ENCODE results near the gene SMPD2.

The SMPD2 gene

DNA sequence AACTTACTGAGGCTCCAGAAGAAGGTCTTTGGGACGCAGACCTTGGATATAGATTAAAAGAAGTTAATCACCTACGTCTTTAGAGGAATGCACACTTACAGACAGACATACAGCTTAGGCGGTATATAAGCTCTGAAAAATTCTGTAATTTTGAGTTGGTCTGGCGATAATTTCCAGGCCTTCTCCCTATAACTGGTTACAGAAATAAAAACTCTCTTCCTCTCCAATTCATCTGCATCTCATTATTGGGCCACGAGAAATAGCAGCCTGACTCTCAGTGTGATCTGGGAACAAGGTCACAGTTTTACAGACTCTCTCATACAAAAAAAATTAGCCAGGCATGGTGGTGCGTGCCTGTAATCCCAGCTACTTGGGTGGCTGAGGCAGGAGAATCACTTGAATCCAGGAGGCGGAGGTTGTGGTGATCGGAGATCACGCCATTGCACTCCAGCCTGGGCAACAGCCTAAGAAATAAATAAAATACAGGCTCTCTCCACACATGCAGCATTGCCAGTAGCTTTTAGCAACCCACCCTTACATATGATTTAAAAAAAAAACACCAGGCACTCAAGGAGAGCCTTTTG, 37.8 kb downstream of the SMPD2 start:
- H3K9me3 Mint-ChIP-seq = no peaks in the 10 kb centered on the region
- no peaks in the 10 kb centered on the region for H3K27me3 Mint-ChIP-seq (ENCODE audit: low read depth)
- peak overlapping the region; percentile 96 for H3K4me3 Mint-ChIP-seq
- no peak for DNase-seq (ENCODE audit: low spot score)
- peaks cover 64% of the 10 kb centered on the region for H3K4me1 Mint-ChIP-seq (ENCODE audit: low read depth)
- H3K36me3 Mint-ChIP-seq (ENCODE audit: low read depth) = peaks cover 78% of the 10 kb centered on the region
- peak overlapping the region; percentile 86 for H3K27ac Mint-ChIP-seq

DNA sequence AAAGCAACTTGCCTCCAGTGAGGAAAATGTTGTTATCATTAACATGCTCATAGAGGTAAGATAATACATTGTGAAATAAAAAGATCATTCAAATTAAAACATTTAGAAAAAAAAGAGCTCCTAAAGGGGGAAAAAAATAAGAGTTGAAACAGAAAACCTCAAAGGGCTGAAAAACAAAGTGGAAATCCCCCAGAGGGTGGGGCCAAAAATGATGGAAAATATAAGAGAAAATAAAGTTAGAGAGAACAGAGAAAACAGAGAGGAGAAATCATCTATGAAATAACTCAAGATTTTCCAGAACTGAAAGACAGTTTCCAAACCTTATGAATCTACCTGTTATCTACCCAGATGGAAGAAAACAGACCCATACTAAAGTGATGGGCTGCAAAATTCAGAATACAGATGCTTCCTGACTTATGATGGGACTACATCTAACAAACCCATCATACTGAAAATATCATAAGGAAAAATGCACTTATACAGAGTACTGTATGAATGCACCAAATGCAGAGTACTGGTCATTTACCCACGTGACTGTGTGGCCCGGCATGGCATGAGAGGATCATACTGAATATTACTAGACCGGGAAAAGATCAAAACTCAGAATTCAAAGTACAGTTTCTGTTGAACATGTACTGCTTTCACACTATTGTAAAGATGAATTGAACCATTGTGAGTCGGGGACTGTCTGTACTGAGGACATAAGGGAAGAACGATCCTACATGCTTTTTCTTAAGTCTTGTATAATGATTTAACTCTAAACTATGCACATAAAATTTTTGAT, 38.5 kb downstream of the SMPD2 start:
- Mint-ChIP-seq H3K4me3 (peak overlapping the region; percentile 96), H3K27me3 (ENCODE audit: low read depth) (no peaks in the 10 kb centered on the region), H3K4me1 (ENCODE audit: low read depth) (peaks cover 66% of the 10 kb centered on the region), H3K27ac (peak overlapping the region; percentile 86), H3K9me3 (no peaks in the 10 kb centered on the region), H3K36me3 (ENCODE audit: low read depth) (peaks cover 70% of the 10 kb centered on the region)
- no peak for DNase-seq (ENCODE audit: low spot score)

DNA sequence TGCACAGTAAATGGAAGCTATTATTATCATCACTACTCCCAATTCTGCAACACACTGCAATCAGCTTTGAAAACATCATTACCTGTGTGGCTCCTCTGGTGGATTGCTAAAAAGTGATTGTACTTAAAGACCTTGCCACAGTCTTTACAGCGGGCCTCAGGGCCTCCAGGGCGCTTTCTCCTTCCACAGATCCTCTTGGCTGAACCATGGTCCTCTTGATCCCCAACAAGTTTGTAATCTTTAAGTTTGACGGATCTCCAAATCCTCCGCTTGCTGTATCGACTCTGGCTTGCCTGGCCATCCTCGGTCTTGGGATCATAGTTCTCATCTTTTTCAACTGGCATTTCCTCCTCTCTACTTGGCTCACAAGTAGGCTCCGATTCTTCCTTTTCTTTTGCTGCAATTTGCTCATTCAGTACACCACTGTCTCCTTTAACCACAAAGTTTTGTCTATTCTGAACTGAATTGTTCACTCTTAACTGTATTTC, 40.5 kb downstream of the SMPD2 start:
- H3K27ac Mint-ChIP-seq = peak overlapping the region; percentile 84
- H3K9me3 Mint-ChIP-seq = no peaks in the 10 kb centered on the region
- peaks cover 56% of the 10 kb centered on the region for H3K36me3 Mint-ChIP-seq (ENCODE audit: low read depth)

DNA sequence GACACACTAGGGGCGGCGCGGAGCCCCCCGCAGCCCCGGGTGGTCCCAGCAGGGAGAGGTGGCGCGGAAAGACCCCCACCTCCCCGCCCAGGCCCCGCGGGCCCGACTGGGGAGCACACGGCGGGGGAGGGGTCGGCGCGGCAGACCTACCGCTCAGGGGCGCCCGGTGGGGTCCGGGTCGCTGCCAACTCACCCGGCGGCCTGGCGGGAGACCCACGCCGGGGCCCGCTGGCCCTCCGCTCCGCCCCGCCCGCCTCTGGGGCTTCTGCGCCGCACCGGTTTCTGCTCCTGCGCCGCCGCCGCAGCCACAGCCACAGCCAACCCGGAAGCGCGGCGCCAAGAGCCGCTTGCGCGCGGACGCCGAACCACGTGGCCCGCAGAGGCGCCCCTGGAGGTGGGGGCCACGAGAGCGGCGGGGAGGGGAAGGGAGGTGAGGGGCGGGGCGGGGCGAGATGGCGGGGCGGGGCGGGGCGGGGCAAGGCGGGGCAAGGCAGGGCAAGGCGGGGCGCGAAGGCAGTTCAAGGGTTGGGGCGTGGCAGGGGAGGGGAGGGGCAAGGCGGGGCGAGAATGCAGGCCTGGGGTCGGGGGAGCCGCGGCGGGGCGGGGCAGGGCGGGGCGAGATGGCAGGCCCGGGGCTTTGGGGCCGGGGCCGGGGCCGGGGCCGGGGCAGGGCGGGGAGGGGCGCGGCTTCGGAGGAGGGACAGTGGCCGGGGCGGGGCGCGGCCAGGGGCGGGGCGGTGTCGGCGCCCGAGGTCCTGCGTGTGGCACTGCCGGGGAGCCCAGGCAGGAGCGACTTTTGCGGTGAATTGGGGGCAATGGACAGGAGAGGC, 42.6 kb downstream of the SMPD2 start, which contains the start of gene ZBTB24:
Gene ZBTB24 (minus strand): TSS at position 315 of the 830 bp plus-strand sequence. CDS start 1,193 bp downstream, outside the sequence.
- no peaks in the 10 kb centered on the region for H3K27me3 Mint-ChIP-seq (ENCODE audit: low read depth)
- H3K4me1 Mint-ChIP-seq (ENCODE audit: low read depth) = peaks cover 54% of the 10 kb centered on the region
- DNase-seq (ENCODE audit: low spot score) = peak; percentile 91
- no peaks in the 10 kb centered on the region for H3K9me3 Mint-ChIP-seq
- peak within 1 kb of the TSS; percentile 96 for H3K4me3 Mint-ChIP-seq
- H3K27ac Mint-ChIP-seq = peak within 1 kb of the TSS; percentile 89
- peaks cover 40% of the 10 kb centered on the region for H3K36me3 Mint-ChIP-seq (ENCODE audit: low read depth)

More for the DNA sequence above, 40.5 kb downstream of the SMPD2 start:
- H3K27me3 Mint-ChIP-seq (ENCODE audit: low read depth) = no peaks in the 10 kb centered on the region
- H3K4me3 Mint-ChIP-seq = peak overlapping the region; percentile 96
- DNase-seq (ENCODE audit: low spot score) = no peak
- peaks cover 62% of the 10 kb centered on the region for H3K4me1 Mint-ChIP-seq (ENCODE audit: low read depth)

DNA sequence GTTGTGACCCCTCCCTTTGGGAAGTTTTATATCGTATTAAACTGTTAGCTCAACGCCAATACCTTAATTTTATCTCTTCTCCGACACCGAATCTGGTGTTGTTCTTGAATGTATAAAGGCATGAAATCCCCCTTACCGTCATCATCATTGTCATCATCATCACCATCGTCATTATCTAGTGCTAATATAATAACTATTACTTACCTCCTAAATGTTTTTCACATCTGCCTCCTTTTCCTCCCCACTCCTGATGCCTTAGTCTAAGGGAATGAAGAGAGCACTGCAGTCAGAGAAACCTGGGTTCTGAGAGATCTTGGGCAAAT, 43.2 kb downstream of the SMPD2 start:
- H3K27me3 Mint-ChIP-seq (ENCODE audit: low read depth) = no peaks in the 10 kb centered on the region
- no peak for DNase-seq (ENCODE audit: low spot score)
- H3K27ac Mint-ChIP-seq = peak overlapping the region; percentile 84
- H3K36me3 Mint-ChIP-seq (ENCODE audit: low read depth) = peaks cover 35% of the 10 kb centered on the region
- no peaks in the 10 kb centered on the region for H3K9me3 Mint-ChIP-seq
- H3K4me1 Mint-ChIP-seq (ENCODE audit: low read depth) = peaks cover 48% of the 10 kb centered on the region
- peak overlapping the region; percentile 81 for H3K4me3 Mint-ChIP-seq

DNA sequence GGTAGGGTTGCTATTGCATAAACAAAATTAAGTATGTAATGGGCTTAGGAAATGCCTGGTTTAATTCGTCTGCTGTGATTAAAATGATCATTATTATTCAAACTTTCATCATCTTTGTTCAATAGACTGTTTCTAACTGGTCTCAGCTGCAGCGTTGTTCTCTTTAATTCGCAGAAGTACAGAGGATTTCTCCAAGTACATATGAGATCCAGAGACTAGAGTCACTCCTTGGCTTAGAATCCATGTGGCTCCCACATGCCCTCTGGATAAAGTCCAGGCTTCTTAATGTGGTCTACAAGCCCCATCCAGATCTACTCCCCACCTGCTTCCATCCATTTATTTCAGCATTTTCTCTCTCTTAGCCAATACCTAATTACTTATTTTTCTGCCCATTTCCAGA, 43.6 kb downstream of the SMPD2 start:
- Mint-ChIP-seq H3K9me3 (no peaks in the 10 kb centered on the region), H3K4me1 (ENCODE audit: low read depth) (peaks cover 44% of the 10 kb centered on the region), H3K36me3 (ENCODE audit: low read depth) (peaks cover 31% of the 10 kb centered on the region), H3K4me3 (peak overlapping the region; percentile 81), H3K27ac (peak overlapping the region; percentile 84), H3K27me3 (ENCODE audit: low read depth) (no peaks in the 10 kb centered on the region)
- no peak for DNase-seq (ENCODE audit: low spot score)

DNA sequence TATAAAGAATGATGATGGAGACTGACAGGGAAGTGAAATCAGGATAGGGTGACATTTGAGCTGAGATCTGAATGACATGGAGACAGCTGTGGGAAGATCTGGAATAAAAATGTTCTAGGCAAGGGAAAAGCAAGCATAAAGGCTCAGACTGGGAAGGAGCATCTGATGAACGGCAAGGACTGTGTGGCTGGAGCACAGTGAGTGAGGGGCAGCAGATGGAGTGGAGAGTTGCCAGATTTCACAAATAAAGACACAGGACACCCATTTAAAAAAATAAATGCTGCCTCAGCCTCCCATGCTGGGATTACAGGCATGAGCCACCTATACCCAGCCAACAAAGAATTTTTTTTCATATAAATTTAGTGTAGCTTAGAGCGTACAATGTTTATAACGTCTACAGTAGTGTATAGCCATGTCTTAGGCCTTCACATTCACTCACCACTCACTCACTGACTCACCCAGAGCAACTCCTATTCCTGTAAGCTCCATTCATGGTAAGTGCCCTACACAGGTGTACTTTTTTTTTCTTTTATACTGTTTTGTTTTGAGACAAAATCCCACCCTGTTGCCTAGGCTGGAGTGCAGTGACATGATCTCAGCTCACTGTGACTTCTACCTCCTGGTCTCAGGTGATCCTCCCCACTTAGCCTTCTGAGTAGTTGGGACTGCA, 44.9 kb downstream of the SMPD2 start:
- no peak for DNase-seq (ENCODE audit: low spot score)
- Mint-ChIP-seq H3K4me1 (ENCODE audit: low read depth) (peaks cover 43% of the 10 kb centered on the region), H3K36me3 (ENCODE audit: low read depth) (peaks cover 21% of the 10 kb centered on the region), H3K9me3 (no peaks in the 10 kb centered on the region), H3K27ac (no peak overlapping the region), H3K27me3 (ENCODE audit: low read depth) (no peaks in the 10 kb centered on the region), H3K4me3 (no peak overlapping the region)

DNA sequence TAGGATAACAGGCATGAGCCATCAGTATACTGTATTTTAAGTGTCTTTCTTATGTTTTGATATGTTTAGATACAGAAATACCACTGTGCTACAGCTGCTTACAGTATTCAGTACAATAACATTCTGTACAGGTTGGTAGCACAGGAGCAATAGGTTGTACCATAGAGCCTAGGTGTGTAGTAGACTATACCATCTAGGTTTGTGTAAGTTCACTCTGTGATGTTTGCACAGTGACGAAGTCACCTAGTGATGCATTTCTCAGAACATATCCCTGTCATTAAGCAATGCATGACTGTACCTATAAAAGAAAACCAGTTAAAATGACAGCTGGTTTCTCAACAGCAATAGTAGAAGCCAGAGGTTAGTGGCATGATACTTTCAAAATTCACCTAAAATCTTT, 45.5 kb downstream of the SMPD2 start:
- H3K27ac Mint-ChIP-seq = peak overlapping the region; percentile 38
- peaks cover 14% of the 10 kb centered on the region for H3K36me3 Mint-ChIP-seq (ENCODE audit: low read depth)
- DNase-seq (ENCODE audit: low spot score) = no peak
- H3K9me3 Mint-ChIP-seq = no peaks in the 10 kb centered on the region
- peaks cover 43% of the 10 kb centered on the region for H3K4me1 Mint-ChIP-seq (ENCODE audit: low read depth)
- H3K4me3 Mint-ChIP-seq = no peak overlapping the region
- H3K27me3 Mint-ChIP-seq (ENCODE audit: low read depth) = no peaks in the 10 kb centered on the region

DNA sequence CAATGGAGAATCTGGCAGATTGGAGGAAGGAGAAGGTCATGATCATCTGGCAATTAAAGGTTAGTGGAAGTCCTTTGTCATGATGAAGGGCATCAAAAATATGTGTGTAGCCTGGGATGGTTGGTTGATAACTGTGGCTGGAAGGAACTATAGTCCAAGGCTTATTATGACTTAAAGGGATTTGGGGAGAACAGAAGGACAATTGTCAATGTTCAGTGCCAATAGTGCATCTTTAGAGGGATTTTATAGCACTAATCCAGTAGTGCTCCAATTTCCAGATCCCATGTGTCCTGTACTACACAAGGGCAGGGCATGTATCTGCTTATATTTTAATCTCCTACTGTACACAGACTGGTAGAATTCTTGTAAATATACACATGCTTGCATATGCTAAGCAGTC, 47.5 kb downstream of the SMPD2 start:
- H3K36me3 Mint-ChIP-seq (ENCODE audit: low read depth) = peaks cover 1% of the 10 kb centered on the region
- DNase-seq (ENCODE audit: low spot score) = no peak
- H3K9me3 Mint-ChIP-seq = no peaks in the 10 kb centered on the region

DNA sequence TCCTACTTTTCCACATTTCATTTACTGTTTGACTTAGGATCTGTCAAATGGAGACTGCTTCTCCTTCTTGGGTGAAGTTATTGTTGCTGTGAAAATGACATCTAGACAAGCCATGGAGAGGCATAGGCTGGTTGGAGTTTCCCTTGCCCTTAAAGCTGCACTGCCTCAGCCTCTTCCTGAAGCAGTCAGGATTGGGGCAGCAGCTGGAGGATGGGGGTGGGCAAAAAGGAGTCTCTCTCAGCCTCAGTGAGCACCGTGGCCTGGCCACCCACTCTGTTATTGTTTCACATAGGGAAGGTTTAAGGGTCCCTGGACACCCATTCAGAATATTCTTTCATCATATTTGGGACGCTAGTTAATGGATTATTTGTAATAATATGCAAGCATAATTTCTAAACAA, 50.2 kb downstream of the SMPD2 start:
- no peak for DNase-seq (ENCODE audit: low spot score)
- peak overlapping the region; percentile 75 for H3K4me3 Mint-ChIP-seq
- H3K27ac Mint-ChIP-seq = peak overlapping the region; percentile 98
- H3K4me1 Mint-ChIP-seq (ENCODE audit: low read depth) = peaks cover 49% of the 10 kb centered on the region
- no peaks in the 10 kb centered on the region for H3K9me3 Mint-ChIP-seq
- peaks cover 1% of the 10 kb centered on the region for H3K36me3 Mint-ChIP-seq (ENCODE audit: low read depth)
- peaks cover 2% of the 10 kb centered on the region for H3K27me3 Mint-ChIP-seq (ENCODE audit: low read depth)

More for the DNA sequence above, 47.5 kb downstream of the SMPD2 start:
- no peak overlapping the region for H3K4me3 Mint-ChIP-seq
- no peak overlapping the region for H3K27ac Mint-ChIP-seq
- H3K4me1 Mint-ChIP-seq (ENCODE audit: low read depth) = peaks cover 45% of the 10 kb centered on the region
- no peaks in the 10 kb centered on the region for H3K27me3 Mint-ChIP-seq (ENCODE audit: low read depth)

DNA sequence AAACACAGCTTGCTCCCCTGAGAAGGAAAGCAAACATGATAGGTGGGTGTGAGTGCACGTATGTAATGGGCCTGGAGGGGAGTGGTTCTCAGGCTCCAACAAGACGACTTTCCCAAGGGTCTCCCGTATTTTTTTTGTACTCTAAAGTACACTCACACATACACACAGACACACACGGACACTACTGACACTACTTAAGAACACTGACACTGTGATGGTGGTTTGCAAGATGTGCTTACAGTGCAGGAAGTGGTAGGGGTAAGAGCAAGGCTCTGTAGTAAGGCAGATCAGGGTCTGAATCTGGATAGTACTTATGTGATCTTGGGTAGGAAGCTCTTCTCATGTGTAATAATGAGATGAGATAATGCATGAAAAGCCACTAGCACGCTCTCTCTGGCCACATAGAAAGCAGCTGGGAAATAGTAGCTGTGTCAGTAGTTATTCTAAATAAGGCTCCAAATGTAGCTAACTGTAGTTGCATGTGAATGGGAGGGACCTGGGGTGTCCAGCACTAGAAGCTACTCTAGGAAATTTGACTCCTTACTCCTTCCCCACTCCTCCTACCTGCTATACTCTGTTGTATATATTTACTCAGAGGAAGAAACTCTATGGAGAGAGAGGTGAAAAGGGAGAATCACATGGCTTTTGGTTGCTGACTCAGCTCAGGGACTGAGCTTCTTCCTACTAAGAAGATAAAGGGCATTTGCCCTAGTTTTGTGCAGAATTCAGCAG, 50.8 kb downstream of the SMPD2 start:
- peaks cover 3% of the 10 kb centered on the region for H3K27me3 Mint-ChIP-seq (ENCODE audit: low read depth)
- no peaks in the 10 kb centered on the region for H3K9me3 Mint-ChIP-seq
- peak overlapping the region; percentile 75 for H3K4me3 Mint-ChIP-seq
- peak; percentile 60 for DNase-seq (ENCODE audit: low spot score)
- peaks cover 55% of the 10 kb centered on the region for H3K4me1 Mint-ChIP-seq (ENCODE audit: low read depth)
- H3K36me3 Mint-ChIP-seq (ENCODE audit: low read depth) = peaks cover 1% of the 10 kb centered on the region
- peak overlapping the region; percentile 98 for H3K27ac Mint-ChIP-seq

Data from T-helper 2 cell treated with Interferon-gamma antibody and Interleukin-4, amounts not matched to agents 5 μg/mL and 100 μg/mL, for 36 hours (primary cell).